OCI-LY1 (cell line): ENCODE results near the gene DHX58.

ENCODE experiments used
- H2AFZ ChIP-seq: fragments of 200-600 bp; sonication (generic), shearing (Covaris generic); 2 replicates; pipeline ENCODE4 v1.6.0; 2014; ENCODE audit warnings: antibody characterized with exemption, mild to moderate bottlenecking, low read length
- H3F3A ChIP-seq: fragments of 200-600 bp; sonication (generic), shearing (Covaris generic); 2 replicates; pipeline ENCODE4 v1.6.0; 2014; ENCODE audit warnings: mild to moderate bottlenecking, antibody characterized with exemption, low read length, moderate library complexity; ENCODE audit not compliant: insufficient read depth
- H3K27ac ChIP-seq: fragments of 200-600 bp; sonication (generic); 2 replicates; pipeline ENCODE4 v1.5.1; 2014; ENCODE audit warnings: low read length, mixed run types, mild to moderate bottlenecking, low read depth; ENCODE audit not compliant: poor library complexity, severe bottlenecking
- H3K27me3 ChIP-seq: fragments of 200-600 bp; sonication (generic); 2 replicates; pipeline ENCODE4 v1.6.0; 2014; ENCODE audit warnings: antibody characterized with exemption, mild to moderate bottlenecking, low read length, moderate library complexity; ENCODE audit not compliant: insufficient read depth
- H3K36me3 ChIP-seq: fragments of 200-600 bp; sonication (generic); 2 replicates; pipeline ENCODE4 v1.6.1; 2014; ENCODE audit warnings: mild to moderate bottlenecking, antibody characterized with exemption, low read length, moderate library complexity, mixed read lengths; ENCODE audit not compliant: insufficient read depth
- H3K4me1 ChIP-seq: fragments of 200-600 bp; sonication (generic); 2 replicates; pipeline ENCODE4 v1.5.1; 2014; ENCODE audit warnings: mild to moderate bottlenecking, low read length, moderate library complexity; ENCODE audit not compliant: insufficient read depth, severe bottlenecking
- H3K4me2 ChIP-seq: fragments of 200-600 bp; sonication (generic), shearing (Covaris generic); 2 replicates; pipeline ENCODE4 v1.6.1; 2014; ENCODE audit warnings: low read length
- H3K4me3 ChIP-seq: fragments of 200-600 bp; sonication (generic); 2 replicates; pipeline ENCODE4 v1.5.1; 2014; ENCODE audit warnings: low read length, low read depth, mild to moderate bottlenecking, mixed read lengths; ENCODE audit not compliant: poor library complexity, severe bottlenecking
- H3K79me2 ChIP-seq: fragments of 200-600 bp; shearing (Covaris generic); 2 replicates; pipeline ENCODE4 v1.6.1; 2016; ENCODE audit warnings: mixed run types, low read length, mixed read lengths; ENCODE audit not compliant: insufficient read depth
- H3K9ac ChIP-seq: fragments of 200-600 bp; sonication (generic), shearing (Covaris generic); 2 replicates; pipeline ENCODE4 v1.6.1; 2014; ENCODE audit warnings: mild to moderate bottlenecking, low read length, mixed read lengths
- H3K9me2 ChIP-seq: fragments of 200-600 bp; sonication (generic), shearing (Covaris generic); 2 replicates; pipeline ENCODE4 v1.6.1; 2014; ENCODE audit warnings: low read depth, mild to moderate bottlenecking, low read length, mixed read lengths
- H3K9me3 ChIP-seq: fragments of 200-600 bp; shearing (Covaris generic); 2 replicates; pipeline ENCODE4 v1.6.1; 2014; ENCODE audit warnings: low read length, mixed read lengths
- H4K20me1 ChIP-seq: fragments of 200-600 bp; sonication (generic), shearing (Covaris generic); 2 replicates; pipeline ENCODE4 v1.6.0; 2016; ENCODE audit warnings: mild to moderate bottlenecking, low read length; ENCODE audit not compliant: insufficient read depth
- EZH2 ChIP-seq: fragments of 200-600 bp; sonication (generic), shearing (Covaris generic); IDR thresholded peaks from 2 replicates; pipeline ENCODE4 v1.8.0; 2017; ENCODE audit warnings: borderline replicate concordance, mixed run types, mild to moderate bottlenecking, antibody characterized with exemption, low read length, moderate library complexity, mixed read lengths
- TF ChIP-seq, protein P1 (sequence below): fragments of 200-600 bp; sonication (generic), shearing (Covaris generic); IDR thresholded peaks from 2 replicates; pipeline ENCODE4 v1.5.1; 2017; ENCODE audit warnings: mild to moderate bottlenecking, antibody characterized with exemption, low read length, moderate library complexity, mixed read lengths

Gene DHX58

DNA sequence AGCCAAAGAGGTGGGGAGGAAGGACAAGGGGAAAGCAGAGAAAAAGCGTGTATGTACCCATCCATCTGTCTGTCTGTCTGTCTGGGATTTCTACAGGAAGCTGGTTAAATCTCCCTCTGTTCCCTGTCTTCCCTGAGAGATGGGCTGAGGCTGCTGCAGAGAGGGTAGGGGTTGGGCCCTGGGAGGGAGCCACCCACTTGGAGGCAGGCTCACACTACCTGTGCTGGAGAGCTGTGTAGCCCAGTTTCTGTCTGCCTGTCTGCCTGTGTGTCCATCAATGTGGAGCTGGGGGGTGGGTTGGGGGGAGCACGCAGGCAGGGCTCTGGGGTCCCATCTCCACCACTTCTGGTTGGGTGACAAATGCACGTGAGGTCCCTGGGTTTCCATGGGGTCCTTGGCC lies 43.5 kb downstream of the DHX58 start:
- TF ChIP-seq EZH2 = no peak
- TF ChIP-seq, protein P1, sequence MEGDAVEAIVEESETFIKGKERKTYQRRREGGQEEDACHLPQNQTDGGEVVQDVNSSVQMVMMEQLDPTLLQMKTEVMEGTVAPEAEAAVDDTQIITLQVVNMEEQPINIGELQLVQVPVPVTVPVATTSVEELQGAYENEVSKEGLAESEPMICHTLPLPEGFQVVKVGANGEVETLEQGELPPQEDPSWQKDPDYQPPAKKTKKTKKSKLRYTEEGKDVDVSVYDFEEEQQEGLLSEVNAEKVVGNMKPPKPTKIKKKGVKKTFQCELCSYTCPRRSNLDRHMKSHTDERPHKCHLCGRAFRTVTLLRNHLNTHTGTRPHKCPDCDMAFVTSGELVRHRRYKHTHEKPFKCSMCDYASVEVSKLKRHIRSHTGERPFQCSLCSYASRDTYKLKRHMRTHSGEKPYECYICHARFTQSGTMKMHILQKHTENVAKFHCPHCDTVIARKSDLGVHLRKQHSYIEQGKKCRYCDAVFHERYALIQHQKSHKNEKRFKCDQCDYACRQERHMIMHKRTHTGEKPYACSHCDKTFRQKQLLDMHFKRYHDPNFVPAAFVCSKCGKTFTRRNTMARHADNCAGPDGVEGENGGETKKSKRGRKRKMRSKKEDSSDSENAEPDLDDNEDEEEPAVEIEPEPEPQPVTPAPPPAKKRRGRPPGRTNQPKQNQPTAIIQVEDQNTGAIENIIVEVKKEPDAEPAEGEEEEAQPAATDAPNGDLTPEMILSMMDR = no peak
- H3K4me2 ChIP-seq = no peak overlapping the region
- H3K9me3 ChIP-seq = no peaks in the 10 kb centered on the region
- H2AFZ ChIP-seq = no peak overlapping the region
- no peak overlapping the region for H3K9ac ChIP-seq
- no peaks in the 10 kb centered on the region for H3F3A ChIP-seq
- peaks cover 4% of the 10 kb centered on the region; the same call in 1 of the 2 replicates for H3K27me3 ChIP-seq
- H3K4me3 ChIP-seq = no peak overlapping the region
- no peaks in the 10 kb centered on the region for H3K36me3 ChIP-seq
- no peaks in the 10 kb centered on the region for H3K79me2 ChIP-seq
- H3K27ac ChIP-seq = no peak overlapping the region
- H3K4me1 ChIP-seq = peaks cover 1% of the 10 kb centered on the region
- H4K20me1 ChIP-seq = no peaks in the 10 kb centered on the region
- H3K9me2 ChIP-seq = no peaks in the 10 kb centered on the region

DNA sequence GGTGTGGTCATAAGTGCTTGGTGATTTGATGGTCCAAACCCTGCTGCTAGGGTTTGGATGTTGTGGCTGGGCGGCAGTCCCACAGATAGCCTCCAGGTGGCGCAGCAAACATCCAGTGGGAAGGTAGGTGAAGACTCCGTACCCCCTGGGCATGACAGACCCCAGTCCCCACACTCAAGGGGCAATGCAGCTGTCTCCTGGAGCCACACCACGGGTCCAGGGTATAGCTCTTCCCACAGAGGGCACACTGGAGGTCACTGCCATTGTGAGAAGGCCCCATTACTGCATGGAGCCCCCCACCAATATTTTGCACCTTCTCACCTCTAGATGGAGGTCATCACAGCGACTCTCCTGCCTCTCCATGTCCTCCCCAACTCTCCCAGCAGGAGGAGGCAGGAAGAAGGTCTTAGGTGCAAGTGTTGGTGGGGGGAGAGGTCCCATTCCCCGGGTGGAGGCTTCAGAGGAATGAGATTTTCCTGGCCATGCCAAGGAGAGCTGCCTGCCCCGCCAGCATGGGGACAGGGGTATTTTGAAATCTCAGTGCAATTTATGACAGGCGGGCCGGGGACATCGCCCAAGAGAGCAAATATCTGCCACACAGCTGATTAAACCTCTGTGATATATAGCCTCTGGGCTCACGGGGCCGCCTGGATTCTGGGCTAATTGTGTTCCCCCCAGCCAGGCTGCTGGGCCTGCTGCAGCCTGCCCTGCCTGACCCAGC lies 45.0 kb downstream of the DHX58 start:
- no peak overlapping the region for H3K4me3 ChIP-seq
- no peak overlapping the region for H3K27ac ChIP-seq
- H3K36me3 ChIP-seq = no peaks in the 10 kb centered on the region
- H2AFZ ChIP-seq = no peak overlapping the region
- H3F3A ChIP-seq = no peaks in the 10 kb centered on the region
- H3K9ac ChIP-seq = no peak overlapping the region
- no peak for TF ChIP-seq EZH2
- TF ChIP-seq, protein P1 = peak; percentile 99
- no peaks in the 10 kb centered on the region for H4K20me1 ChIP-seq
- H3K27me3 ChIP-seq = peaks cover 4% of the 10 kb centered on the region; the same call in 1 of the 2 replicates
- H3K9me2 ChIP-seq = no peaks in the 10 kb centered on the region
- no peak overlapping the region for H3K4me2 ChIP-seq
- H3K4me1 ChIP-seq = peaks cover 7% of the 10 kb centered on the region
- H3K9me3 ChIP-seq = no peaks in the 10 kb centered on the region
- H3K79me2 ChIP-seq = no peaks in the 10 kb centered on the region

GRCh38 chr17:42065201-42065600 lies 47.3 kb downstream of the DHX58 start:
- no peak overlapping the region for H2AFZ ChIP-seq
- no peaks in the 10 kb centered on the region for H3K9me2 ChIP-seq
- H3K27ac ChIP-seq = no peak overlapping the region
- no peak for TF ChIP-seq EZH2
- TF ChIP-seq, protein P1 = no peak
- peaks cover 6% of the 10 kb centered on the region; the same call in 1 of the 2 replicates for H3K27me3 ChIP-seq
- no peak overlapping the region for H3K4me2 ChIP-seq
- no peaks in the 10 kb centered on the region for H3K79me2 ChIP-seq
- H3F3A ChIP-seq = no peaks in the 10 kb centered on the region
- H3K36me3 ChIP-seq = no peaks in the 10 kb centered on the region
- H3K4me3 ChIP-seq = no peak overlapping the region
- H3K9ac ChIP-seq = no peak overlapping the region
- H3K4me1 ChIP-seq = peaks cover 7% of the 10 kb centered on the region
- no peaks in the 10 kb centered on the region for H3K9me3 ChIP-seq
- no peaks in the 10 kb centered on the region for H4K20me1 ChIP-seq
